Brain microvascular endothelial cell (primary cell): ENCODE measurements around the gene FAM83F.

Experiments used
- DNase-seq: peaks from one replicate; pipeline ENCODE4 v3.0.0-alpha.2; 2020
- H3K27ac ChIP-seq: fragments of 250-450 bp; sonication (Bioruptor Pico); 2 replicates; pipeline ENCODE4 v1.5.1; 2020; ENCODE audit warnings: mild to moderate bottlenecking, moderate library complexity
- H3K27me3 ChIP-seq: fragments of 250-450 bp; sonication (Bioruptor Pico); replicated peaks from 2 replicates; pipeline ENCODE4 v1.5.1; 2020; ENCODE audit warnings: mild to moderate bottlenecking
- H3K36me3 ChIP-seq: fragments of 250-450 bp; sonication (Bioruptor Pico); replicated peaks from 2 replicates; pipeline ENCODE4 v1.5.1; 2020; ENCODE audit warnings: mild to moderate bottlenecking
- H3K4me3 ChIP-seq: 2 replicates; pipeline ENCODE4 v1.5.1; 2011; ENCODE audit warnings: low read depth, mild to moderate bottlenecking, control low read depth, low read length, moderate library complexity
- CTCF ChIP-seq: IDR thresholded peaks from 2 replicates; pipeline ENCODE4 v1.5.1; 2011; ENCODE audit warnings: low read depth, mild to moderate bottlenecking, moderate library complexity, low read length, control low read depth, inconsistent platforms; ENCODE audit errors: missing control alignments
- in situ Hi-C: cut with HindIII; loops from 2 replicates; pipeline ENCODE4 v1.10.0; 2017; ENCODE audit warnings: low sequenced_read_pairs, low pct_ligation_motif_present

FAM83F gene

GRCh38 chr22:39972641-39973040 lies 22.1 kb upstream of the FAM83F start:
- no peak for DNase-seq
- TF ChIP-seq CTCF = no peak
- Histone ChIP-seq H3K4me3 (no peak overlapping the region), H3K27ac (no peak overlapping the region), H3K27me3 (peaks cover 23% of the 10 kb centered on the region), H3K36me3 (no peaks in the 10 kb centered on the region)
- in situ Hi-C loops = no loop called here

GRCh38 chr22:39973656-39974055 lies 21.1 kb upstream of the FAM83F start:
- Histone ChIP-seq H3K27me3 (peaks cover 24% of the 10 kb centered on the region), H3K4me3 (no peak overlapping the region), H3K27ac (no peak overlapping the region), H3K36me3 (no peaks in the 10 kb centered on the region)
- TF ChIP-seq CTCF = no peak
- in situ Hi-C loops = no loop called here
- DNase-seq = no peak

- DNase-seq = no peak
- TF ChIP-seq CTCF = no peak
- H3K27me3 ChIP-seq = peaks cover 24% of the 10 kb centered on the region
- H3K27ac ChIP-seq = no peak overlapping the region
- in situ Hi-C loops = no loop called here
- no peaks in the 10 kb centered on the region for H3K36me3 ChIP-seq
- H3K4me3 ChIP-seq = no peak overlapping the region
These were observed 20.7 kb upstream of the FAM83F start for GRCh38 chr22:39974065-39974464.

GRCh38 chr22:39979048-39979447 lies 15.7 kb upstream of the FAM83F start:
- Histone ChIP-seq H3K36me3 (no peaks in the 10 kb centered on the region), H3K4me3 (no peak overlapping the region), H3K27me3 (peaks cover 17% of the 10 kb centered on the region), H3K27ac (no peak overlapping the region)
- DNase-seq = no peak
- in situ Hi-C loops = no loop called here
- TF ChIP-seq CTCF = no peak

GRCh38 chr22:39979458-39979857 lies 15.3 kb upstream of the FAM83F start:
- Histone ChIP-seq H3K27ac (no peak overlapping the region), H3K27me3 (peaks cover 16% of the 10 kb centered on the region), H3K36me3 (no peaks in the 10 kb centered on the region), H3K4me3 (no peak overlapping the region)
- DNase-seq = no peak
- in situ Hi-C loops = no loop called here
- TF ChIP-seq CTCF = no peak

- DNase-seq = no peak
- TF ChIP-seq CTCF = no peak
- in situ Hi-C loops = no loop called here
- Histone ChIP-seq H3K27ac (no peak overlapping the region), H3K36me3 (no peaks in the 10 kb centered on the region), H3K27me3 (peaks cover 11% of the 10 kb centered on the region), H3K4me3 (no peak overlapping the region)
These were observed 14.2 kb upstream of the FAM83F start for GRCh38 chr22:39980596-39980995.
